Esophagus squamous epithelium (tissue), 5 donors: ENCODE data around the gene ASTN2. TPM values are rescaled to one million over a fixed set of nuclear protein-coding genes. Genes with fewer than 3 reads are reported as not detected.

Experiments used
- DNase-seq: peaks from one replicate; lab custom pipeline; 2025; lab: John Stamatoyannopoulos, UW
- H3K27ac ChIP-seq, 4 donors: fragments of 200-600 bp; sonication (generic); one replicate each; pipeline ENCODE4 v1.5.1; 2016 to 2019; ENCODE audit warnings: mild to moderate bottlenecking in 1 of 4
- H3K27me3 ChIP-seq, 4 donors: fragments of 200-600 bp; sonication (generic); 1 replicate in 3 of 4; 2 replicates in 1 of 4; pipeline versions ENCODE4 v1.5.1 to v1.6.0; 2017 to 2021; ENCODE audit warnings: antibody characterized with exemption in 1 of 4
- H3K36me3 ChIP-seq, 3 donors: fragments of 200-600 bp; sonication (generic); one replicate each; pipeline ENCODE4 v1.5.1; 2016 to 2019
- H3K4me1 ChIP-seq, 3 donors: fragments of 200-600 bp; sonication (generic); one replicate each; pipeline ENCODE4 v1.5.1; 2017 to 2019
- H3K4me3 ChIP-seq, 4 donors: fragments of 200-600 bp; sonication (generic); 1 replicate in 3 of 4; 2 replicates in 1 of 4; pipeline ENCODE4 v1.5.1; 2016 to 2019; ENCODE audit warnings: mild to moderate bottlenecking in 2 of 4, moderate library complexity in 1 of 4
- H3K9me3 ChIP-seq, 3 donors: fragments of 200-600 bp; sonication (generic); one replicate each; pipeline ENCODE4 v1.5.1; 2016 to 2019
- CTCF ChIP-seq, 6 experiments: fragments of 450-650 bp in 4 of 6; fragments of 200-600 bp in 2 of 6; sonication (generic) in 2 of 6; IDR thresholded peaks; one replicate each; pipeline ENCODE4 v1.5.1; 2016 to 2019; ENCODE audit warnings: antibody characterized with exemption in 6 of 6, mild to moderate bottlenecking in 4 of 6, moderate library complexity in 4 of 6
- POLR2A ChIP-seq, 4 donors: fragments of 450-650 bp; IDR thresholded peaks; one replicate each; pipeline ENCODE4 v1.6.1; 2017; ENCODE audit warnings: antibody characterized with exemption in 4 of 4, mild to moderate bottlenecking in 4 of 4, moderate library complexity in 3 of 4
- WGBS, 2 donors: methylation state at CpG; one replicate each; pipeline ENCODE4 v1.1.5; 2018; 5-methylcytosine and 5-hydroxymethylcytosine counted together
- intact Hi-C: fragments of 100-400 bp; cut with DNase I; formaldehyde crosslinking; loops from one replicate; pipeline ENCODE4 v1.15.0; 2022
- total RNA-seq, 4 donors: library from RNA; depleted of rRNA; stranded (reverse); fragments of >200 nt; gene quantifications; one replicate each; pipeline ENCODE4 v1.1.0, GENCODE V29; 2016
- donor health status: DM: yes; HTN: yes; CAD: no.

ASTN2 gene
- total RNA-seq, 4 donors from 2014 or later = 0.13 to 1.9 (median 0.27) TPM; not detected in 1

- H3K4me3 ChIP-seq = no peak overlapping the region
- peaks cover 0 to 8% (median 4%) of the 10 kb centered on the region in 3 donors for H3K4me1 ChIP-seq
- 74 to 80% methylated on average over 6 to 8 of the region's 9 CpGs for WGBS, 2 donors
- no peaks in the 10 kb centered on the region for H3K9me3 ChIP-seq
- TF ChIP-seq POLR2A (IDR thresholded peaks at IDR 0.05) (no peak), CTCF (IDR thresholded peaks at IDR 0.05) (no peak)
- H3K27me3 ChIP-seq = peaks cover 0 to 3% (median 0%) of the 10 kb centered on the region in 4 donors
- intact Hi-C loops = no loop called here
- no peak for DNase-seq
- H3K36me3 ChIP-seq = no peaks in the 10 kb centered on the region
- no peak overlapping the region for H3K27ac ChIP-seq
Observed at GRCh38 chr9:116733010-116733641, 681.7 kb downstream of the ASTN2 start.

- Histone ChIP-seq H3K4me1 (no peaks in the 10 kb centered on the region), H3K36me3 (no peaks in the 10 kb centered on the region), H3K27ac (no peak overlapping the region), H3K27me3 (no peaks in the 10 kb centered on the region), H3K9me3 (no peaks in the 10 kb centered on the region), H3K4me3 (no peak overlapping the region)
- intact Hi-C loops = no loop called here
- no peak for DNase-seq
- TF ChIP-seq CTCF (IDR thresholded peaks at IDR 0.05) (no peak), POLR2A (IDR thresholded peaks at IDR 0.05) (no peak)
Observed at GRCh38 chr9:116726602-116727001, 688.3 kb downstream of the ASTN2 start.

- 41 to 80% methylated on average over 1 to 3 of the region's 3 CpGs for WGBS, 2 donors
- H3K9me3 ChIP-seq = no peaks in the 10 kb centered on the region
- no peaks in the 10 kb centered on the region for H3K4me1 ChIP-seq
- DNase-seq = no peak
- intact Hi-C loops = no loop called here
- H3K27ac ChIP-seq = no peak overlapping the region
- H3K4me3 ChIP-seq = no peak overlapping the region
- H3K36me3 ChIP-seq = no peaks in the 10 kb centered on the region
- H3K27me3 ChIP-seq = no peaks in the 10 kb centered on the region
- TF ChIP-seq CTCF (IDR thresholded peaks at IDR 0.05) (no peak), POLR2A (IDR thresholded peaks at IDR 0.05) (no peak)
Observed at GRCh38 chr9:116724123-116724522, 690.7 kb downstream of the ASTN2 start.

GRCh38 chr9:116721944-116722343, 692.9 kb downstream of the ASTN2 start:
- Histone ChIP-seq H3K36me3 (no peaks in the 10 kb centered on the region), H3K4me1 (peaks cover 0 to 4% (median 0%) of the 10 kb centered on the region in 3 donors), H3K27ac (no peak overlapping the region), H3K27me3 (no peaks in the 10 kb centered on the region), H3K9me3 (no peaks in the 10 kb centered on the region), H3K4me3 (no peak overlapping the region)
- DNase-seq = no peak
- intact Hi-C loops = no loop called here
- 65 to 84% methylated on average over 2 of the region's 2 CpGs for WGBS, 2 donors
- TF ChIP-seq POLR2A (IDR thresholded peaks at IDR 0.05) = no peak

GRCh38 chr9:116721411-116721810, 693.4 kb downstream of the ASTN2 start:
- no peaks in the 10 kb centered on the region for H3K9me3 ChIP-seq
- intact Hi-C loops = no loop called here
- DNase-seq = no peak
- no peaks in the 10 kb centered on the region for H3K27me3 ChIP-seq
- no peaks in the 10 kb centered on the region for H3K36me3 ChIP-seq
- H3K4me3 ChIP-seq = no peak overlapping the region
- H3K4me1 ChIP-seq = peaks cover 0 to 4% (median 0%) of the 10 kb centered on the region in 3 donors
- 92 to 95% methylated on average over 3 of the region's 3 CpGs for WGBS, 2 donors
- H3K27ac ChIP-seq = no peak overlapping the region
- no peak for TF ChIP-seq CTCF (IDR thresholded peaks at IDR 0.05)
